DOHH2 (cell line): ENCODE data around the gene PRDM16.

ENCODE experiments used
- H3F3A ChIP-seq: fragments of 200-600 bp; sonication (generic), shearing (Covaris generic); 2 replicates; pipeline ENCODE4 v1.6.0; 2016; ENCODE audit warnings: antibody characterized with exemption, mild to moderate bottlenecking; ENCODE audit not compliant: control insufficient read depth, insufficient read depth
- H3K27ac ChIP-seq: fragments of 200-600 bp; sonication (generic); 2 replicates; pipeline ENCODE4 v1.5.1; 2014; ENCODE audit warnings: low read depth, mild to moderate bottlenecking, low read length, moderate library complexity
- H3K27me3 ChIP-seq: fragments of 200-600 bp; sonication (generic); 2 replicates; pipeline ENCODE4 v1.6.1; 2014; ENCODE audit warnings: mild to moderate bottlenecking, low read length, mixed read lengths; ENCODE audit not compliant: control insufficient read depth
- H3K36me3 ChIP-seq: fragments of 200-600 bp; sonication (generic); 2 replicates; pipeline ENCODE4 v1.6.1; 2014; ENCODE audit warnings: mild to moderate bottlenecking, low read length, moderate library complexity, mixed read lengths; ENCODE audit not compliant: control insufficient read depth
- H3K4me1 ChIP-seq: fragments of 200-600 bp; sonication (generic); 2 replicates; pipeline ENCODE4 v1.6.1; 2014; ENCODE audit warnings: mild to moderate bottlenecking, low read length, mixed read lengths; ENCODE audit not compliant: control insufficient read depth
- H3K4me2 ChIP-seq: fragments of 200-600 bp; sonication (generic); 2 replicates; pipeline ENCODE4 v1.6.0; 2014; ENCODE audit warnings: mild to moderate bottlenecking, low read length, moderate library complexity
- H3K4me3 ChIP-seq: fragments of 200-600 bp; sonication (generic); 2 replicates; pipeline ENCODE4 v1.5.1; 2014; ENCODE audit warnings: mild to moderate bottlenecking, low read length, mixed read lengths
- H3K79me2 ChIP-seq: fragments of 200-600 bp; sonication (generic); 2 replicates; pipeline ENCODE4 v1.6.1; 2014; ENCODE audit warnings: mild to moderate bottlenecking, low read length, mixed read lengths; ENCODE audit not compliant: control insufficient read depth
- H3K9me2 ChIP-seq: fragments of 200-600 bp; sonication (generic); replicated peaks from 2 replicates; pipeline ENCODE4 v1.6.1; 2014; ENCODE audit warnings: mild to moderate bottlenecking, low read length, mixed read lengths; ENCODE audit not compliant: control insufficient read depth
- H3K9me3 ChIP-seq: fragments of 200-600 bp; sonication (generic); 2 replicates; pipeline ENCODE4 v1.6.1; 2014; ENCODE audit warnings: antibody characterized with exemption, low read length, mixed read lengths; ENCODE audit not compliant: control insufficient read depth, insufficient read depth
- H4K20me1 ChIP-seq: fragments of 200-600 bp; sonication (generic); 2 replicates; pipeline ENCODE4 v1.6.0; 2014; ENCODE audit warnings: low read depth, mild to moderate bottlenecking, antibody characterized with exemption, low read length, moderate library complexity; ENCODE audit not compliant: control insufficient read depth, insufficient read depth
- CTCF ChIP-seq: fragments of 200-600 bp; sonication (generic); IDR thresholded peaks from one replicate; pipeline ENCODE4 v1.5.1; 2014; ENCODE audit warnings: antibody characterized with exemption, mild to moderate bottlenecking, low read depth, low read length; ENCODE audit not compliant: poor library complexity, severe bottlenecking
- EZH2phosphoT487 ChIP-seq: fragments of 200-600 bp; sonication (generic); IDR thresholded peaks from 2 replicates; pipeline ENCODE4 v1.6.1; 2017; ENCODE audit warnings: borderline replicate concordance, mild to moderate bottlenecking, antibody characterized with exemption, low read length, moderate library complexity, mixed read lengths

The PRDM16 gene

GRCh38 chr1:3171761-3172160 is 102.8 kb downstream of the PRDM16 start:
- H3K4me2 ChIP-seq, result no peak overlapping the region
- no peaks in the 10 kb centered on the region for H3K27me3 ChIP-seq
- no peak overlapping the region for H3K4me3 ChIP-seq
- no peaks in the 10 kb centered on the region for H3K36me3 ChIP-seq
- no peak for TF ChIP-seq EZH2phosphoT487
- no peak for TF ChIP-seq CTCF
- no peaks in the 10 kb centered on the region for H4K20me1 ChIP-seq
- peaks cover 16% of the 10 kb centered on the region for H3K4me1 ChIP-seq
- no peaks in the 10 kb centered on the region for H3K9me2 ChIP-seq
- no peaks in the 10 kb centered on the region for H3K9me3 ChIP-seq
- H3K27ac ChIP-seq, result no peak overlapping the region
- no peaks in the 10 kb centered on the region for H3F3A ChIP-seq
- no peaks in the 10 kb centered on the region for H3K79me2 ChIP-seq

- Histone ChIP-seq H3K4me1 (peaks cover 16% of the 10 kb centered on the region), H3K9me3 (no peaks in the 10 kb centered on the region), H3K36me3 (no peaks in the 10 kb centered on the region), H3K4me2 (no peak overlapping the region), H3K9me2 (no peaks in the 10 kb centered on the region), H3K79me2 (no peaks in the 10 kb centered on the region), H3K4me3 (no peak overlapping the region), H4K20me1 (no peaks in the 10 kb centered on the region), H3F3A (no peaks in the 10 kb centered on the region), H3K27me3 (no peaks in the 10 kb centered on the region), H3K27ac (no peak overlapping the region)
- no peak for TF ChIP-seq EZH2phosphoT487
- no peak for TF ChIP-seq CTCF
Measured at GRCh38 chr1:3172431-3173380, 103.7 kb downstream of the PRDM16 start.

GRCh38 chr1:3173381-3173980 is 104.5 kb downstream of the PRDM16 start:
- no peak for TF ChIP-seq EZH2phosphoT487
- no peak for TF ChIP-seq CTCF
- Histone ChIP-seq H3K4me2 (no peak overlapping the region), H3K9me2 (no peaks in the 10 kb centered on the region), H3K27me3 (no peaks in the 10 kb centered on the region), H4K20me1 (no peaks in the 10 kb centered on the region), H3K4me1 (peaks cover 16% of the 10 kb centered on the region), H3K79me2 (no peaks in the 10 kb centered on the region), H3F3A (no peaks in the 10 kb centered on the region), H3K4me3 (no peak overlapping the region), H3K36me3 (no peaks in the 10 kb centered on the region), H3K27ac (no peak overlapping the region), H3K9me3 (no peaks in the 10 kb centered on the region)
